HepG2 (cell line): ENCODE results near the gene CCDC6. TPM values are rescaled to one million over a fixed set of nuclear protein-coding genes. Genes with fewer than 3 reads are reported as not detected.

Experiments used
- ATAC-seq: fragments of 200-7000 bp; cut with Tn5 transposase; 3 replicates; pipeline ENCODE4 v1.9.1; 2020; ENCODE audit warnings: mild to moderate bottlenecking, moderate library complexity
- BruUV-seq: library from RNA; stranded (reverse); fragments of 400-500 nt; replicated peaks from 2 replicates; lab custom pipeline; 2021; lab: Mats Ljungman, UMichigan
- CTCF ChIA-PET: fragments of 300-600 bp; formaldehyde crosslinking; extraction: SDS; loops from one replicate; lab custom pipeline; 2021; ENCODE audit warnings: low total read pairs, inconsistent platforms, low intra/inter-chr PET ratio; lab: Yijun Ruan, JAX
- POLR2A ChIA-PET: fragments of 350-600 bp; sonication (Branson Sonifier 250); formaldehyde crosslinking; loops from one replicate; lab custom pipeline; 2020; ENCODE audit warnings: antibody characterized with exemption, inconsistent platforms; lab: Yijun Ruan, JAX
- DNase-seq: peaks from one replicate; pipeline ENCODE4 v3.0.0-alpha.2; 2015; ENCODE audit warnings: low spot score
- FAIRE-seq: peaks from 3 replicates; lab custom pipeline; 2011; peaks lifted over from hg19 to GRCh38; lab: Jason Lieb, UNC
- H2AFZ ChIP-seq: one replicate; pipeline ENCODE4 v1.6.1; 2011; ENCODE audit warnings: low read length, inconsistent platforms
- H3K27ac ChIP-seq: fragments of 300-600 bp; 3 replicates; pipeline ENCODE4 v1.8.0; 2011; ENCODE audit warnings: mixed run types, mild to moderate bottlenecking, mixed read lengths, low read length, inconsistent platforms; ENCODE audit not compliant: insufficient read depth; ENCODE audit errors: extremely low read length
- H3K27me3 ChIP-seq, 2 experiments: fragments of 200-600 bp in 1 of 2; 2 replicates in 1 of 2; 3 replicates in 1 of 2; pipeline versions ENCODE4 v1.6.0 to v1.8.0; 2011; ENCODE audit warnings: low read length in 2 of 2, mild to moderate bottlenecking in 2 of 2, moderate library complexity in 2 of 2, inconsistent platforms in 1 of 2; ENCODE audit not compliant: insufficient read depth in 2 of 2, control insufficient read depth in 1 of 2
- H3K36me3 ChIP-seq, 2 experiments: fragments of 200-600 bp in 1 of 2; replicated peaks in 1 of 2; 2 replicates in 1 of 2; 3 replicates in 1 of 2; pipeline versions ENCODE4 v1.5.1 to v1.8.0; 2011; ENCODE audit warnings: low read length in 2 of 2, inconsistent platforms in 1 of 2; ENCODE audit not compliant: insufficient read depth in 2 of 2, control insufficient read depth in 1 of 2
- H3K4me1 ChIP-seq: 2 replicates; pipeline ENCODE4 v1.5.1; 2012; ENCODE audit warnings: low read length, inconsistent platforms; ENCODE audit not compliant: insufficient read depth
- H3K4me2 ChIP-seq: 2 replicates; pipeline ENCODE4 v1.6.0; 2011; ENCODE audit warnings: low read depth, low read length, inconsistent platforms
- H3K4me3 ChIP-seq, 3 experiments: fragments of 200-600 bp in 1 of 3; sonication (generic), shearing (Covaris generic) in 1 of 3; replicated peaks in 1 of 3; 2 replicates each; pipeline ENCODE4 v1.5.1; 2011 to 2016; ENCODE audit warnings: low read length in 3 of 3, inconsistent platforms in 2 of 3, low read depth in 2 of 3, mild to moderate bottlenecking in 2 of 3, control low read depth in 1 of 3, mixed read lengths in 1 of 3; ENCODE audit not compliant: insufficient read depth in 1 of 3
- H3K79me2 ChIP-seq: one replicate; pipeline ENCODE4 v1.6.1; 2011; ENCODE audit warnings: low read length, inconsistent platforms; ENCODE audit not compliant: insufficient read depth
- H3K9ac ChIP-seq: 2 replicates; pipeline ENCODE4 v1.6.0; 2011; ENCODE audit warnings: mild to moderate bottlenecking, low read depth, low read length, inconsistent platforms; ENCODE audit not compliant: insufficient read depth
- H3K9me3 ChIP-seq: 2 replicates; pipeline ENCODE4 v1.5.1; 2012; ENCODE audit warnings: mild to moderate bottlenecking, low read length
- H4K20me1 ChIP-seq: 2 replicates; pipeline ENCODE4 v1.6.0; 2011; ENCODE audit warnings: inconsistent platforms, mild to moderate bottlenecking, low read length, moderate library complexity; ENCODE audit not compliant: insufficient read depth
- ARNT ChIP-seq: fragments of 450-650 bp; IDR thresholded peaks from 2 replicates; pipeline ENCODE4 v1.6.1; 2017
- FOXK2 ChIP-seq: fragments of 450-650 bp; IDR thresholded peaks from 2 replicates; pipeline ENCODE4 v1.6.1; 2016
- HNF1A ChIP-seq, 2 experiments: sonication (generic) in 1 of 2; formaldehyde crosslinking in 1 of 2; IDR thresholded peaks; 2 replicates each; pipeline versions ENCODE4 v1.4.0 to v1.6.1; 2016 to 2020; ENCODE audit warnings: borderline replicate concordance in 1 of 2, low read depth in 1 of 2, mild to moderate bottlenecking in 1 of 2, missing genetic modification reagents in 1 of 2
- KLF16 ChIP-seq, 2 experiments: sonication (generic) in 1 of 2; formaldehyde crosslinking in 1 of 2; IDR thresholded peaks; 2 replicates each; pipeline versions ENCODE4 v1.6.1 to v1.8.0; 2016 to 2023; ENCODE audit warnings: missing genetic modification reagents in 2 of 2, missing compliant biosample characterization in 1 of 2
- MAZ ChIP-seq, 2 experiments: sonication (generic) in 1 of 2; formaldehyde crosslinking in 1 of 2; IDR thresholded peaks; 2 replicates each; pipeline versions ENCODE4 v1.5.0 to v1.6.1; 2012 to 2020; ENCODE audit warnings: low read depth in 2 of 2, mild to moderate bottlenecking in 2 of 2, borderline replicate concordance in 1 of 2, improper control_type of control experiment in 1 of 2, low read length in 1 of 2, missing genetic modification reagents in 1 of 2, moderate library complexity in 1 of 2
- MBD4 ChIP-seq: IDR thresholded peaks from 2 replicates; pipeline ENCODE4 v1.6.1; 2012; ENCODE audit warnings: low read length, inconsistent platforms, borderline replicate concordance
- MEIS2 ChIP-seq: sonication (generic); formaldehyde crosslinking; IDR thresholded peaks from 2 replicates; pipeline ENCODE4 v1.9.0; 2021; ENCODE audit warnings: mild to moderate bottlenecking, missing genetic modification reagents
- NR2C2 ChIP-seq: sonication (generic); formaldehyde crosslinking; IDR thresholded peaks from 2 replicates; pipeline ENCODE4 v1.4.0; 2020; ENCODE audit warnings: missing genetic modification reagents, mild to moderate bottlenecking, moderate library complexity, borderline replicate concordance
- SMC3 ChIP-seq: IDR thresholded peaks from 2 replicates; pipeline ENCODE4 v1.6.1; 2011; ENCODE audit warnings: low read length, improper control_type of control experiment
- SRY ChIP-seq: sonication (generic); formaldehyde crosslinking; IDR thresholded peaks from 2 replicates; pipeline ENCODE4 v1.8.0; 2022; ENCODE audit warnings: mild to moderate bottlenecking, missing genetic modification reagents
- ZBTB33 ChIP-seq: sonication (generic); formaldehyde crosslinking; IDR thresholded peaks from 2 replicates; pipeline ENCODE4 v1.4.0; 2020; ENCODE audit warnings: missing genetic modification reagents
- ZNF282 ChIP-seq: fragments of 450-650 bp; IDR thresholded peaks from 2 replicates; pipeline ENCODE4 v1.6.1; 2018; ENCODE audit not compliant: partially characterized antibody
- ZNF562 ChIP-seq: sonication (generic); formaldehyde crosslinking; IDR thresholded peaks from 2 replicates; pipeline ENCODE4 v1.8.0; 2022; ENCODE audit warnings: missing genetic modification reagents, borderline replicate concordance
- WGBS: methylation state at CpG from one replicate; pipeline ENCODE4 v1.1.6; 2017; ENCODE audit warnings: low lambda C conversion rate; 5-methylcytosine and 5-hydroxymethylcytosine counted together
- in situ Hi-C: cut with HindIII; loops from 2 replicates; pipeline ENCODE4 v1.10.0; 2017; ENCODE audit warnings: low pct_unique_long_range_greater_than_20kb; ENCODE audit not compliant: extremely low pct_ligation_motif_present
- intact Hi-C: fragments of 100-400 bp; cut with micrococcal nuclease; formaldehyde crosslinking; loops from one replicate; pipeline ENCODE4 v1.10.0; 2022; ENCODE audit not compliant: unreplicated experiment
- polyA plus RNA-seq, 8 experiments: library from polyadenylated mRNA; depleted of rRNA in 3 of 8; stranded (reverse) in 7 of 8; unstranded in 1 of 8; fragments of >200 nt; fragmentation: Illumina TruSeq in 4 of 8; extraction: Trizol in 4 of 8; gene quantifications; 2 replicates each; pipeline versions ENCODE4 v1.2.1 to v1.2.3, GENCODE V29; 2011 to 2016; ENCODE audit warnings: low read depth in 4 of 8, missing spikeins in 1 of 8, mixed read lengths in 1 of 8; ENCODE audit not compliant: insufficient read depth in 1 of 8
- total RNA-seq, 5 experiments: library from RNA; depleted of rRNA; stranded (reverse); fragments of >200 nt; fragmentation: Illumina TruSeq; extraction: Trizol; gene quantifications; 2 replicates each; pipeline ENCODE4 v1.2.3, GENCODE V29; 2016; ENCODE audit warnings: low read depth in 1 of 5
- TF ChIP-seq, protein P1 (sequence below): sonication (generic); formaldehyde crosslinking; IDR thresholded peaks from 2 replicates; pipeline ENCODE4 v1.4.0; 2020; ENCODE audit warnings: missing genetic modification reagents

CCDC6 gene
- total and polyA plus RNA-seq, 2 of the 13 experiments (the other 11 are each of a cell fraction or from before 2014, with no cell fraction given): 17.9 to 18.3 TPM

GRCh38 chr10:59829024-59829423 is 77.3 kb downstream of the CCDC6 start:
- Histone ChIP-seq H3K36me3 (peaks cover 4 to 30% of the 10 kb centered on the region in 2 experiments), H3K4me1 (no peaks in the 10 kb centered on the region), H3K27me3 (no peaks in the 10 kb centered on the region), H3K79me2 (no peaks in the 10 kb centered on the region), H3K4me3 (no peak overlapping the region), H3K9ac (no peak overlapping the region), H3K4me2 (no peak overlapping the region), H4K20me1 (no peaks in the 10 kb centered on the region; the same call in 1 of the 2 replicates), H2AFZ (no peak overlapping the region), H3K9me3 (no peaks in the 10 kb centered on the region), H3K27ac (no peak overlapping the region)
- POLR2A ChIA-PET: no interaction called here
- CTCF ChIA-PET: interaction anchor here (2.3 kb wide), 1 partner anchor 203 kb away, joined by 14 read pairs; no protein-coding TSS in a partner anchor
- WGBS: 100% methylated on average over 1 of the region's 1 CpG
- DNase-seq: no peak
- TF ChIP-seq ZNF562 (CRISPR knock-in tag) (no peak), MAZ (IDR thresholded peaks at IDR 0.05; ENCODE audit: borderline replicate concordance, low read depth, low read length) (no peak), MAZ (CRISPR knock-in tag; IDR thresholded peaks at IDR 0.05; ENCODE audit: low read depth) (no peak), SRY (CRISPR knock-in tag) (no peak), MEIS2 (CRISPR knock-in tag) (no peak), NR2C2 (CRISPR knock-in tag) (no peak), FOXK2 (no peak), ZBTB33 (CRISPR knock-in tag) (no peak), SMC3 (no peak), MBD4 (no peak), HNF1A (IDR thresholded peaks at IDR 0.05; ENCODE audit: low read depth) (no peak), HNF1A (CRISPR knock-in tag; IDR thresholded peaks at IDR 0.05; ENCODE audit: borderline replicate concordance) (no peak), ARNT (no peak), KLF16 (CRISPR knock-in tag; IDR thresholded peaks at IDR 0.05) (no peak), ZNF282 (no peak)
- TF ChIP-seq, protein P1, sequence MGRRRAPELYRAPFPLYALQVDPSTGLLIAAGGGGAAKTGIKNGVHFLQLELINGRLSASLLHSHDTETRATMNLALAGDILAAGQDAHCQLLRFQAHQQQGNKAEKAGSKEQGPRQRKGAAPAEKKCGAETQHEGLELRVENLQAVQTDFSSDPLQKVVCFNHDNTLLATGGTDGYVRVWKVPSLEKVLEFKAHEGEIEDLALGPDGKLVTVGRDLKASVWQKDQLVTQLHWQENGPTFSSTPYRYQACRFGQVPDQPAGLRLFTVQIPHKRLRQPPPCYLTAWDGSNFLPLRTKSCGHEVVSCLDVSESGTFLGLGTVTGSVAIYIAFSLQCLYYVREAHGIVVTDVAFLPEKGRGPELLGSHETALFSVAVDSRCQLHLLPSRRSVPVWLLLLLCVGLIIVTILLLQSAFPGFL (CRISPR knock-in tag): no peak
- no TSS peak for BruUV-seq
- intact Hi-C loops (loop anchor here (10.0 kb wide), 1 partner anchor 584 kb away; no protein-coding TSS in a partner anchor), in situ Hi-C loops (no loop called here)
- ATAC-seq: no peak
- FAIRE-seq: no peak
